ENCODE results near the gene PALD1.
"Not testable (repeated sequence)": the region's sequence is repeated elsewhere in the genome, so short reads cannot be mapped to it uniquely, and the experiment has no call there.

The PALD1 gene

GRCh38 chr10:70571236-70571635 is 92.7 kb downstream of the PALD1 start:
- Histone ChIP-seq H3K9ac (ENCODE audit: low read depth, low read length) (no peak overlapping the region), H3K9me3 (ENCODE audit: insufficient read depth, low read depth, low read length) (no peaks in the 10 kb centered on the region), H3K36me3 (ENCODE audit: insufficient read depth, low read length) (no peaks in the 10 kb centered on the region), H3K4me3 (ENCODE audit: low read length) (no peak overlapping the region), H3K27me3 (ENCODE audit: insufficient read depth, low read length) (no peaks in the 10 kb centered on the region), H3K4me1 (ENCODE audit: insufficient read depth, low read length) (no peaks in the 10 kb centered on the region), H3K27ac (ENCODE audit: low read depth, low read length) (no peak overlapping the region)
- 72% methylated on average over 4 of the region's 4 CpGs for WGBS

- no peaks in the 10 kb centered on the region for H3K27me3 ChIP-seq (ENCODE audit: insufficient read depth, low read length)
- WGBS = 86% methylated on average over 16 of the region's 16 CpGs
- H3K36me3 ChIP-seq (ENCODE audit: insufficient read depth, low read length) = no peaks in the 10 kb centered on the region
- no peak overlapping the region for H3K9ac ChIP-seq (ENCODE audit: low read depth, low read length)
- H3K27ac ChIP-seq (ENCODE audit: low read depth, low read length) = no peak overlapping the region
- no peak overlapping the region for H3K4me3 ChIP-seq (ENCODE audit: low read length)
- no peaks in the 10 kb centered on the region for H3K4me1 ChIP-seq (ENCODE audit: insufficient read depth, low read length)
- H3K9me3 ChIP-seq (ENCODE audit: insufficient read depth, low read depth, low read length) = no peaks in the 10 kb centered on the region
Measured at GRCh38 chr10:70571636-70572439, 93.3 kb downstream of the PALD1 start.

- Histone ChIP-seq H3K4me1 (ENCODE audit: insufficient read depth, low read length) (no peaks in the 10 kb centered on the region), H3K9me3 (ENCODE audit: insufficient read depth, low read depth, low read length) (no peaks in the 10 kb centered on the region), H3K27ac (ENCODE audit: low read depth, low read length) (no peak overlapping the region), H3K4me3 (ENCODE audit: low read length) (no peak overlapping the region), H3K9ac (ENCODE audit: low read depth, low read length) (no peak overlapping the region), H3K36me3 (ENCODE audit: insufficient read depth, low read length) (no peaks in the 10 kb centered on the region), H3K27me3 (ENCODE audit: insufficient read depth, low read length) (no peaks in the 10 kb centered on the region)
- WGBS = 93% methylated on average over 11 of the region's 11 CpGs
Measured at GRCh38 chr10:70573599-70574506, 95.3 kb downstream of the PALD1 start.

- Histone ChIP-seq H3K27me3 (ENCODE audit: insufficient read depth, low read length) (no peaks in the 10 kb centered on the region), H3K4me3 (ENCODE audit: low read length) (no peak overlapping the region), H3K9me3 (ENCODE audit: insufficient read depth, low read depth, low read length) (no peaks in the 10 kb centered on the region), H3K4me1 (ENCODE audit: insufficient read depth, low read length) (no peaks in the 10 kb centered on the region), H3K36me3 (ENCODE audit: insufficient read depth, low read length) (no peaks in the 10 kb centered on the region), H3K9ac (ENCODE audit: low read depth, low read length) (no peak overlapping the region), H3K27ac (ENCODE audit: low read depth, low read length) (no peak overlapping the region)
- WGBS = 87% methylated on average over 4 of the region's 4 CpGs
Measured at GRCh38 chr10:70575486-70575873, 96.9 kb downstream of the PALD1 start.

- no peaks in the 10 kb centered on the region for H3K36me3 ChIP-seq (ENCODE audit: insufficient read depth, low read length)
- H3K9me3 ChIP-seq (ENCODE audit: insufficient read depth, low read depth, low read length) = no peaks in the 10 kb centered on the region
- no peaks in the 10 kb centered on the region for H3K4me1 ChIP-seq (ENCODE audit: insufficient read depth, low read length)
- H3K9ac ChIP-seq (ENCODE audit: low read depth, low read length) = no peak overlapping the region
- no peak overlapping the region for H3K27ac ChIP-seq (ENCODE audit: low read depth, low read length)
- H3K27me3 ChIP-seq (ENCODE audit: insufficient read depth, low read length) = no peaks in the 10 kb centered on the region
- H3K4me3 ChIP-seq (ENCODE audit: low read length) = no peak overlapping the region
- 79% methylated on average over 12 of the region's 12 CpGs for WGBS
Measured at GRCh38 chr10:70575874-70576802, 97.6 kb downstream of the PALD1 start.

GRCh38 chr10:70576803-70577517 is 98.4 kb downstream of the PALD1 start:
- WGBS = 88% methylated on average over 2 of the region's 2 CpGs
- Histone ChIP-seq H3K9me3 (ENCODE audit: insufficient read depth, low read depth, low read length) (no peaks in the 10 kb centered on the region), H3K27me3 (ENCODE audit: insufficient read depth, low read length) (no peaks in the 10 kb centered on the region), H3K27ac (ENCODE audit: low read depth, low read length) (no peak overlapping the region), H3K4me3 (ENCODE audit: low read length) (no peak overlapping the region), H3K36me3 (ENCODE audit: insufficient read depth, low read length) (no peaks in the 10 kb centered on the region), H3K4me1 (ENCODE audit: insufficient read depth, low read length) (no peaks in the 10 kb centered on the region), H3K9ac (ENCODE audit: low read depth, low read length) (no peak overlapping the region)

GRCh38 chr10:70578371-70578947 is 99.9 kb downstream of the PALD1 start:
- Histone ChIP-seq H3K9me3 (ENCODE audit: insufficient read depth, low read depth, low read length) (no peaks in the 10 kb centered on the region), H3K4me1 (ENCODE audit: insufficient read depth, low read length) (no peaks in the 10 kb centered on the region), H3K36me3 (ENCODE audit: insufficient read depth, low read length) (no peaks in the 10 kb centered on the region), H3K4me3 (ENCODE audit: low read length) (no peak overlapping the region), H3K9ac (ENCODE audit: low read depth, low read length) (no peak overlapping the region), H3K27me3 (ENCODE audit: insufficient read depth, low read length) (no peaks in the 10 kb centered on the region), H3K27ac (ENCODE audit: low read depth, low read length) (no peak overlapping the region)
- 85% methylated on average over 7 of the region's 7 CpGs for whole genome bisulfite sequencing

- H3K4me1 ChIP-seq (ENCODE audit: insufficient read depth, low read length) = peaks cover 3% of the 10 kb centered on the region; the same call in 1 of the 2 replicates
- no peak overlapping the region for H3K9ac ChIP-seq (ENCODE audit: low read depth, low read length)
- H3K27me3 ChIP-seq (ENCODE audit: insufficient read depth, low read length) = no peaks in the 10 kb centered on the region
- no peaks in the 10 kb centered on the region for H3K36me3 ChIP-seq (ENCODE audit: insufficient read depth, low read length)
- no peaks in the 10 kb centered on the region for H3K9me3 ChIP-seq (ENCODE audit: insufficient read depth, low read depth, low read length)
- no peak overlapping the region for H3K4me3 ChIP-seq (ENCODE audit: low read length)
- H3K27ac ChIP-seq (ENCODE audit: low read depth, low read length) = no peak overlapping the region
- 88% methylated on average over 3 of the region's 3 CpGs for WGBS
Measured at GRCh38 chr10:70579234-70580002, 100.9 kb downstream of the PALD1 start.

GRCh38 chr10:70581176-70581575 is 102.6 kb downstream of the PALD1 start:
- WGBS = 98% methylated on average over 4 of the region's 5 CpGs
- H3K9me3 ChIP-seq (ENCODE audit: insufficient read depth, low read depth, low read length); H3K36me3 ChIP-seq (ENCODE audit: insufficient read depth, low read length); H3K27ac ChIP-seq (ENCODE audit: low read depth, low read length); H3K9ac ChIP-seq (ENCODE audit: low read depth, low read length); H3K4me3 ChIP-seq (ENCODE audit: low read length); H3K27me3 ChIP-seq (ENCODE audit: insufficient read depth, low read length): not testable (repeated sequence)
- H3K4me1 ChIP-seq (ENCODE audit: insufficient read depth, low read length) = peaks cover 14% of the 10 kb centered on the region
